ENCODE measurements around the gene TIMELESS. TPM values are rescaled to one million over a fixed set of nuclear protein-coding genes. Genes with fewer than 3 reads are reported as not detected.

The TIMELESS gene
- total and polyA plus RNA-seq, 2 experiments from 2014 or later = 28.7 to 54.8 TPM

GRCh38 chr12:56408799-56409417 lies 40.3 kb downstream of the TIMELESS start:
- H3K4me3 ChIP-seq = no peak overlapping the region
- H3K27ac Mint-ChIP-seq = no peak overlapping the region
- no peak overlapping the region for H3K4me3 Mint-ChIP-seq
- H3K9me3 Mint-ChIP-seq = no peaks in the 10 kb centered on the region; the same call in 2 of the 3 replicates
- no peaks in the 10 kb centered on the region for H4K20me1 ChIP-seq (replicated peaks; ENCODE audit: insufficient read depth)
- no peaks in the 10 kb centered on the region for H3K79me2 ChIP-seq (replicated peaks; ENCODE audit: insufficient read depth)
- no peak overlapping the region for H3K4me2 ChIP-seq
- H3F3A ChIP-seq (replicated peaks; ENCODE audit: low read depth) = 0 out of 2 replicates have a peak, but pooled peaks cover 3% of the 10 kb centered on the region
- H3K36me3 Mint-ChIP-seq (ENCODE audit: low read depth) = 0 out of 3 replicates have a peak, but pooled peaks cover 3% of the 10 kb centered on the region
- H3K27me3 ChIP-seq (ENCODE audit: insufficient read depth) = no peaks in the 10 kb centered on the region
- TF ChIP-seq ZNF462 (CRISPR knock-in tag; IDR thresholded peaks at IDR 0.05) (no peak), EZH2 (IDR thresholded peaks at IDR 0.05; ENCODE audit: low read depth, unreplicated experiment) (no peak), CREB1 (CRISPR knock-in tag; IDR thresholded peaks at IDR 0.05; ENCODE audit: low read depth) (no peak), REST (IDR thresholded peaks at IDR 0.05; ENCODE audit: unreplicated experiment) (no peak), JUNB (IDR thresholded peaks at IDR 0.05; ENCODE audit: unreplicated experiment) (no peak), STAT1 (IDR thresholded peaks at IDR 0.05; ENCODE audit: unreplicated experiment) (no peak), ZNF331 (CRISPR knock-in tag; IDR thresholded peaks at IDR 0.05; ENCODE audit: low read depth) (no peak), POLR2AphosphoS5 (IDR thresholded peaks at IDR 0.05; ENCODE audit: low read depth) (no peak), CTCF (conservative IDR thresholded peaks at IDR 0.05; ENCODE audit: low read depth in 2 of 2) (no peak), ZNF114 (CRISPR knock-in tag; IDR thresholded peaks at IDR 0.05) (no peak), ETS1 (IDR thresholded peaks at IDR 0.05) (no peak), EZH2phosphoT487 (IDR thresholded peaks at IDR 0.05; ENCODE audit: unreplicated experiment) (no peak), NANOG (IDR thresholded peaks at IDR 0.05; ENCODE audit: borderline replicate concordance) (no peak)
- no peaks in the 10 kb centered on the region for H3K4me1 ChIP-seq (ENCODE audit: insufficient read depth)
- no peak overlapping the region for H3K27ac ChIP-seq (ENCODE audit: low read depth)
- DNase-seq (ENCODE audit: low spot score) (no peak), ATAC-seq (no peak)
- H2AFZ ChIP-seq = no peak overlapping the region
- H3K36me3 ChIP-seq (ENCODE audit: insufficient read depth) = no peaks in the 10 kb centered on the region
- H3K4me1 Mint-ChIP-seq = no peaks in the 10 kb centered on the region
- H3K9me2 ChIP-seq (ENCODE audit: insufficient read depth) = 0 out of 2 replicates have a peak, but pooled peaks cover 2% of the 10 kb centered on the region
- peaks cover 8% of the 10 kb centered on the region for H3K27me3 Mint-ChIP-seq (ENCODE audit: insufficient read depth, low read depth, poor library complexity)

Measured in GM23338 (cell line).